Stimulated activated naive B cell treated with anti-CD40 and anti-IgM and Interleukin-4, amounts not matched to agents 10 μg/mL and 1 μg/mL and 100 μg/mL, for 72 hours (primary cell): ENCODE data around the gene PIK3R1.

Source experiments
- ATAC-seq, 2 donors: fragments of 150-1000 bp; cut with Tn5 transposase; replicated peaks; 2 replicates each; pipeline ENCODE4 v1.10.0; 2021; ENCODE audit warnings: moderate library complexity in 1 of 2
- DNase-seq: peaks from one replicate; pipeline ENCODE4 v3.0.0; 2021
- H3K27ac Mint-ChIP-seq: one replicate; pipeline ENCODE4 v1.8.0; 2022; ENCODE audit warnings: mild to moderate bottlenecking, mixed read lengths
- H3K27me3 Mint-ChIP-seq, 2 donors: one replicate each; pipeline ENCODE4 v1.8.0; 2022; ENCODE audit warnings: mixed read lengths in 2 of 2
- H3K36me3 Mint-ChIP-seq, 2 donors: one replicate each; pipeline ENCODE4 v1.8.0; 2022; ENCODE audit warnings: mixed read lengths in 2 of 2, mild to moderate bottlenecking in 1 of 2
- H3K4me1 Mint-ChIP-seq, 2 donors: one replicate each; pipeline ENCODE4 v1.8.0; 2022; ENCODE audit warnings: mixed read lengths in 2 of 2, mild to moderate bottlenecking in 1 of 2
- H3K4me3 Mint-ChIP-seq, 2 donors: one replicate each; pipeline ENCODE4 v1.8.0; 2022; ENCODE audit warnings: mild to moderate bottlenecking in 2 of 2, mixed read lengths in 2 of 2, moderate library complexity in 1 of 2
- H3K9me3 Mint-ChIP-seq, 2 donors: one replicate each; pipeline ENCODE4 v1.8.0; 2022; ENCODE audit warnings: mixed read lengths in 2 of 2, mild to moderate bottlenecking in 1 of 2

PIK3R1 gene

DNA sequence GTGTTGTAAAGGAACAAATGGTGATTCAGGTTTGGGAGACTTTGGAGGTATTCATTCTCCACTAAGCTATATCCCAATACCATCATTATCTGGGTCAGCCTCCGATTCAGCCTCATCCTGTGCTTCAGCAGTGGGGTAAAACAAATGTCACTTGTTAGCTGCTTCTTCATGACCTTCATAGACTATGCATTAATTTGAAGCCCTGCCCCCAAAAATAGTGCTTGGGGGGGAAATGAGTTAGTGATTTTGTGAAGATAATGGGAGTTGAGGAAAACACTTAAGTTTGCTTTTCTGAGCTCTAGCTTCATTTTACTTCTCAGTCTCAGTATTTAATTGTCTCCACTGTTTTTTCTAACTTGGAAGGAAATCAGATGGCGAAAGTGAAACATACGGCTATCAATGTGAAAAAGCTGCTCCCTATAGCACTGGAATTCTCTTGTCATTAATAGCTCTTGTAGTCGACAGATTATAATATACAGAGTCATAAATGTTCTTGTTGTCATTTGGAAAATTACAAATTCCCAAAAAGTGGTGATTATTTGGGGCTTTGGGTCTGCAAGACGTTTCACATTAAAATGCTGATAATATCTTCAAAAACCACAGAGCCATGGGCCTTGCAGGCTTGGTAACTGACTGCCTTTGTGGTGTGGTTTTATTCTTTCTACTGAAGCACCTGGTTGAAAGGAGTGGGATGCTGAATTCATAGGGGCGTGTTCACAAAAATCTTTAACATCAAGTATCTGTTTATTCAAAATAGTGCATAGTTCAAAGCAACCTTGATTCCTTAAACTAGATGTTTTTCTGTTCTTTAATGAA, 40.0 kb downstream of the PIK3R1 start:
- ATAC-seq (no peak), DNase-seq (no peak)
- Mint-ChIP-seq H3K9me3 (no peaks in the 10 kb centered on the region), H3K27me3 (no peaks in the 10 kb centered on the region), H3K4me3 (peak overlapping the region; percentile 13 to 47), H3K36me3 (peaks cover 2 to 6% of the 10 kb centered on the region in 2 donors), H3K4me1 (peaks cover 39 to 79% of the 10 kb centered on the region in 2 donors), H3K27ac (no peak overlapping the region)

DNA sequence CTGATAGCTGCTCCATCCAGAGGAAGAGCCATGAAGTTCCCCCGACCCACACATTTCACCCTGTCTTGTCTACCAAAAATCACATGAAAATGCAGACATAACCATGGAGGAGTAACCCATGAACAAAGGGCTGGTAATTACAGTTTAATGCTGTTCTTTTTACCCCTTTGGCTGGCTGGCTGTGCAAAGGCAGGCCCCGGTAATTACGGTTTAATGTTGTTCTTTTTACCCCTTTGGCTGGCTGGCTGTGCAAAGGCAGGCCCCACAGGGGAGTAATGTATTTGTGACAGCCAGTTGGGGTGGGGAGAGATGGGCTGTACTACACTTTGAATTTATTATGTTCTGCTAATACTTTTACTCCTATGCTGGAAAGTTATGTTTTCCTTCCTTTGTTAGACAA, 41.7 kb downstream of the PIK3R1 start:
- no peak for DNase-seq
- Mint-ChIP-seq H3K4me1 (peaks cover 36 to 75% of the 10 kb centered on the region in 2 donors), H3K36me3 (peaks cover 2 to 6% of the 10 kb centered on the region in 2 donors), H3K27ac (no peak overlapping the region), H3K27me3 (no peaks in the 10 kb centered on the region), H3K4me3 (no peak overlapping the region), H3K9me3 (no peaks in the 10 kb centered on the region)
- no peak for ATAC-seq

DNA sequence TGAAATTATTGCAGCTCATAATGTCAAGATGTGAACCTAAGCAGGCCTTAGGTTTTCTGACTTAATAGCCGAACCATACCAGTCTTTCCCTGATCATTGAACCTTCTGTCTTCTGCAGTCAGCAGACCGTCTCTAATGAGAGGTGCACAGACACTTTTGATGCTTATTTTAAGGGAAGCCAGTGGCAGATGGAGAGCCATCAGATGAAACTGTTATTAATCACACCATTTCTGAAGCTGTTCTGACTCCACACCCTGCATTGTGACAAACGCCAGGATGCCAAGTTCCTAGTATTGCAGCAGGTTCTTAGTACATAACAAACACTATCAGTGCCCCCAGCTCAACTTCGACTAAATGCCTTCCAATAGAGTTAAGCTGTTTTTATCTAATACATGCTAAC, 43.0 kb downstream of the PIK3R1 start:
- Mint-ChIP-seq H3K4me3 (no peak overlapping the region), H3K27ac (no peak overlapping the region), H3K36me3 (peaks cover 2 to 6% of the 10 kb centered on the region in 2 donors), H3K4me1 (peaks cover 35 to 65% of the 10 kb centered on the region in 2 donors), H3K27me3 (no peaks in the 10 kb centered on the region), H3K9me3 (no peaks in the 10 kb centered on the region)
- DNase-seq (no peak), ATAC-seq (no peak)

DNA sequence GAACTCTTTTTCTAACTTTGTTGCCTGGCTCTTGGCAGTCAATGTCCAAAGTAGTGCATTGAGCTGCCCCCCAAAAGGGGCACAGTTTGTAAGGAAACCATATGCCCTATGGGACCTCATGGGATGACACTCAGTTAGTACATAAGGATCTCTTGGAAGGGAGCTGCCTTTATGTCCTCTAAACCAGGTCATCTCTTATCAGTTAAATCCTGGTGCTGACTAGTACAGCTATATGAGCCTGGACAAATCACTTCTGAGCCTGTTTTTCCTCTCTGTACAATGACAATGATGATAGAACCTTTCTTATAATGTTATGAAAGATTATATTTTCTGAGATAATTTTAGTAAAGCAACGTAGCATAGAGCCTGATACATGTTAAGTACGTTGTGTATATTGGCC, 44.1 kb downstream of the PIK3R1 start:
- Mint-ChIP-seq H3K36me3 (no peaks in the 10 kb centered on the region), H3K27ac (no peak overlapping the region), H3K9me3 (no peaks in the 10 kb centered on the region), H3K27me3 (no peaks in the 10 kb centered on the region), H3K4me1 (peaks cover 38 to 67% of the 10 kb centered on the region in 2 donors), H3K4me3 (no peak overlapping the region)
- DNase-seq (no peak), ATAC-seq (no peak)

DNA sequence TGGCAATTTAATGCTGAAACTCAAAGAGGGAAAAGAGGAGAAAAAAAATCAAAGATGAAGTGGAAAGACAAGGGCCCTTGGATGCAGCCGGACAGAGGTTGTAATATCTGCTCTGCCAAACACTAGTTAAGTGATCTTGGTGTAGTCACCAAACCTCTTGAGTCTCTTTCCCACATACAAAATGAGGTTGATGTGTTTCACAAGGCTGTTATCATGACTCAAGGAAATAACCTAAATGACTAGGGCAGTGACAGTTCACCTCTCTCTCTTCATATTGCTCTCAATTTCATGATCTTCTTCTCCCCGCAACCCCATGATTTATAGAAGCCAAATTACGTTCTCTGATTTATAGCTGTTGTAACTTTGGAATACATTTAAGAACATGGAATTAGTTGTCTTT, 44.9 kb downstream of the PIK3R1 start:
- ATAC-seq = no peak
- H3K36me3 Mint-ChIP-seq = peaks cover 0 to 3% of the 10 kb centered on the region in 2 donors
- H3K27me3 Mint-ChIP-seq = no peaks in the 10 kb centered on the region
- H3K27ac Mint-ChIP-seq = peak overlapping the region; percentile 22
- H3K4me1 Mint-ChIP-seq = peaks cover 34 to 67% of the 10 kb centered on the region in 2 donors
- no peak for DNase-seq
- no peaks in the 10 kb centered on the region for H3K9me3 Mint-ChIP-seq
- no peak overlapping the region for H3K4me3 Mint-ChIP-seq

DNA sequence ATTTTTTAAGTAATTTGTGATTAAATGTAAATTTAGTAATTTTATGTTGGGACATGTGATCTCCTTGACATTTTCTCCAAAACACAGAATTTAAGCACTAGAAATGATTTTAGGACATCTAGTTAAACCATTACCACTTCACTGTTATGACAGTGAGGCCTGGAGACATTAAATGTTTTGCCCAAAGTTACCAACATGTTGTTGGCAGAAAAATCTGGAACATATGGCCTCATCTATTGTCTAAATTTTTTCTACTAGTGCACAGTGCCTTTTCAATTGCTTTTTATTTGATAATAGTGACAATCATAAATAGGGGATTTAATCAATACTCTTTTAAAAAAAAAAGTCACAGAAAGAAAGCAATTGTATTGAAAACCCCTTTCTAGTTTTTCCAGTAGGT, 45.6 kb downstream of the PIK3R1 start:
- DNase-seq = no peak

DNA sequence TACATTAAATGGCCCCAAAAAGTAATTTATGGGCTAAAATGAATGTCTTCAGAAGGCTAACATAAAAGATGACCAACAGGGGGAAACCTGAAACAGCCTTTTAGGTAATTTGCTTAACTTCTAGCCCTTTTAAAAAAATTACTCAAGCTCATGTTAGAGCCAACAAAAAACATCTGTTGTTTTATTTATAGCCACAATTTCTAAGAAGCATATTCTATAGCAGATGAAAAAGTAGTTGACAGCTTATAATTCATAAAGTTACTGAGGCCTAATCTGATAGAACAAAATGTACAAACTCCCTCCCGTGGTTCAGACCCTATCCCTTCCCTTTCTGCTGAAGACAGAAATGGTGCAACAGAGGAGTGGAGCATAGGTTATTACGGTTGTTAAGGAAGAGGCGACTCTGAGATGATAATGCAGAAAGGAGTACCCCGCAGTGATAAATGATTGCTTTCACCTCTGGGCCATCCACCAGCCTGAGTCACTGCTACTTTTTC, 46.1 kb downstream of the PIK3R1 start:
- Mint-ChIP-seq H3K27ac (peak overlapping the region; percentile 33), H3K9me3 (no peaks in the 10 kb centered on the region), H3K27me3 (no peaks in the 10 kb centered on the region), H3K36me3 (peaks cover 0 to 3% of the 10 kb centered on the region in 2 donors), H3K4me3 (no peak overlapping the region), H3K4me1 (peaks cover 35 to 69% of the 10 kb centered on the region in 2 donors)
- DNase-seq (no peak), ATAC-seq (no peak)

More for the DNA sequence above, 45.6 kb downstream of the PIK3R1 start:
- peaks cover 36 to 69% of the 10 kb centered on the region in 2 donors for H3K4me1 Mint-ChIP-seq
- no peak for ATAC-seq
- no peaks in the 10 kb centered on the region for H3K9me3 Mint-ChIP-seq
- H3K27me3 Mint-ChIP-seq = no peaks in the 10 kb centered on the region
- H3K27ac Mint-ChIP-seq = no peak overlapping the region
- no peak overlapping the region for H3K4me3 Mint-ChIP-seq
- peaks cover 0 to 3% of the 10 kb centered on the region in 2 donors for H3K36me3 Mint-ChIP-seq

DNA sequence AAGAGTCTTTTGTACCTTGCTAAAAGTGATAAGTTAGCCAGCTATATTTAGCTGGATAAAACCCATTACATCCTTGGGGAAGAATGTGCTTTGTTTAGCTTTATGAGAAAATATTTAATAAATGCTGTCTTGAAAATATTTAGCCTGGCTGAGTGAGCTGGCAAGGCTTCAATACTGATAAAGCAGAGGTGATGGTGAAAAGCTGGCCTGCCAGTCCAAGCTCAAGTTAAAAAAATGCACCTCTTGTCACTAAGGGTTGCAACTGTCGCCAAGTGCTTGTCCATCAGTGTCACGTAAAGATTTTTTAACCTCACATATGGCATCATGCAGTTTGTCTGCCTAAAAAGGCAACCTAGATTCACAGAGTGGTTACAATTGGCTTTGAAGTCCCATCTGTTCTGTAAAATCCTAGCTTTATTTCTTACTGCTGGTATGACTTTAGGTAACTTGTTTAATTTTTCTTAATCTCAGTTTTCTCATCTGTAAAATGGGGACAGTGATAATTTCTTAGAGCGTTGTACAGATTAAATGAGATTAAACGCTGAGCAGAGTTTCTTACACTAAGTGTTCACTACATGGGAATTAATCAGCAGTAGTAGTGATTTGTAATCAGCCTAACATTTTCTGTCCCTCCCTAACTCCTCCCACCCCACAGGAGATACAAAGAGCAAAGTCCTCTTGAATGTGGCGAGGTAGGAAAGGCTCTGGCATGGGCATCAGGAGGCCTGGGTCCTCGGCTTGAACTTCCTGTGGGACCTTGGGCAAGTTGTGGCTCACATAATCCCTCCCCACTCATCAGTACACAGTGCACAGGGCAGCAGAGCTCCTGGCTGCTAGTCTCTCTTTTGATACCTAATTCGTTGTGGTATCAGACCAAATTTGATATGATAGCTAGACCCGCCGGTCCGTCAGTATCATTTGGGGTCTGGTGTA, 48.7 kb downstream of the PIK3R1 start:
- Mint-ChIP-seq H3K27ac (no peak overlapping the region), H3K27me3 (no peaks in the 10 kb centered on the region), H3K4me1 (peaks cover 35 to 71% of the 10 kb centered on the region in 2 donors), H3K9me3 (no peaks in the 10 kb centered on the region), H3K36me3 (peaks cover 2 to 7% of the 10 kb centered on the region in 2 donors), H3K4me3 (no peak overlapping the region)
- no peak for ATAC-seq
- no peak for DNase-seq

DNA sequence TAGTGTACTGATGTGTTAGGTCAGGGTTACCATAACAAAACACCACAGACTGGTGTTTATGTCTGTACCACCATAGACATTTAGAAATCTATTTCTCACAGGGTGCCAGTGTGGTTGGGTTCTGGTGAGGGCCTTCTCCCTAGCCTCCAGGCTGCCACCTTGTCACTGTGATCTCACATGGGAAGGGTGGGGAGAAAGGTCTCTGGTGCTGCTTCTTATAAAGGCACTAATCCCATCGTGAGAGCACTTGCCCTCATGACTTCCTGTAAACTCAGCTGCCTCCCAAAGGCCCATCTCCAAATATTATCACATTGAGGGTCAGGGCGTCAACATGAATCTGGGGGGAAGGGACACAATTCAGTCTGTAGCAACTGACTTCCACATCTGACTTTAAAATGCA, 49.8 kb downstream of the PIK3R1 start:
- DNase-seq (no peak), ATAC-seq (no peak)
- Mint-ChIP-seq H3K27me3 (no peaks in the 10 kb centered on the region), H3K4me3 (no peak overlapping the region), H3K27ac (peak overlapping the region; percentile 62), H3K36me3 (peaks cover 2 to 7% of the 10 kb centered on the region in 2 donors), H3K4me1 (peaks cover 32 to 68% of the 10 kb centered on the region in 2 donors), H3K9me3 (no peaks in the 10 kb centered on the region)

DNA sequence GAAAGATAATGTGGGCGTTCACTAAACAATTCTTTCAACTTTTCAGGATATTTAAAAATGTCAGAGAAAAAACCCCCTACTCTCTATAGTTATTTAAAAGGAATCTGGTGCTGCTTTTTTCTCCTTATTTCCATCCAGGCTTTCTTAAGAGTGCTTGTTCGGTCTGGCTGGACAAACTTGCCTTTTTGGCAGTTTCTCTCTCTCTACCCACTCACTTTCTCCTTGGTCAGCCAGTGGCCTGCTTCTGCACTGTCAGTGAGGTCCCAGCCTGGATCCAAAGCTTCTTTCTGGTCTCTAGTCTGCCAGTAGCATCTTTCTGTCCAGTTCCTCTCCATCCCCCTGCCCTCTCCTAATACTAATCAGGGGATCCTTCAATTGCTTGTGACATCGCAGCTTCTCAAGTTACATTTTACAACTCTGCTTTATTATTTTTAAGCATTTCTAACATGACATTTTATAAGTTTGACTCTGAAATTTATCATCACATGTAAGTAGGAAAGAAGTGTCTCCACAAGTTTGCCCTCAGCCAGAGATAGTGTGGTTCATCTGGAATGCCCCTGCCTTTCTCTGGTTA, 50.4 kb downstream of the PIK3R1 start:
- ATAC-seq = no peak
- DNase-seq = no peak
- Mint-ChIP-seq H3K9me3 (no peaks in the 10 kb centered on the region), H3K36me3 (peaks cover 2 to 7% of the 10 kb centered on the region in 2 donors), H3K27ac (peak overlapping the region; percentile 73), H3K4me1 (peaks cover 31 to 69% of the 10 kb centered on the region in 2 donors), H3K27me3 (no peaks in the 10 kb centered on the region), H3K4me3 (no peak overlapping the region)

DNA sequence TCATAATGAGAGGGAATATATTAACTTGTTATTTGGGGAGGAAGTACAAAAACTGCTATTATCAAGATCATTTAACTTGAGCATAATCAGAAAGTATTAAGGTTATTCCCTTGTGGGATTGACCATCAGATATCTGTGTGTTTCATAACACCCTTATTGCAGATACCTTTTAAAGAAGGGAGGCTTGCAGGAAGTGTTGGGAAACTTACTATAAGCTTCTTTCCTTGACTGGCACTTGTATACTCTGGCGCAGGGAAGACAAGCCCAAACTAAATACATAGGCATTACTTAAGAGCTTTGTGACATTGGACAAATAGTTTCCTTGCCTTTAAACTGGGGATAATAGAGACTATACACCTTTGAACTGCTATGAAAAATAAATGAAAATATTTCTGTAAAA, 50.9 kb downstream of the PIK3R1 start:
- peaks cover 31 to 70% of the 10 kb centered on the region in 2 donors for H3K4me1 Mint-ChIP-seq
- H3K9me3 Mint-ChIP-seq = no peaks in the 10 kb centered on the region
- H3K4me3 Mint-ChIP-seq = no peak overlapping the region
- peaks cover 2 to 7% of the 10 kb centered on the region in 2 donors for H3K36me3 Mint-ChIP-seq
- no peak for ATAC-seq
- no peak overlapping the region for H3K27ac Mint-ChIP-seq
- no peak for DNase-seq
- H3K27me3 Mint-ChIP-seq = no peaks in the 10 kb centered on the region

DNA sequence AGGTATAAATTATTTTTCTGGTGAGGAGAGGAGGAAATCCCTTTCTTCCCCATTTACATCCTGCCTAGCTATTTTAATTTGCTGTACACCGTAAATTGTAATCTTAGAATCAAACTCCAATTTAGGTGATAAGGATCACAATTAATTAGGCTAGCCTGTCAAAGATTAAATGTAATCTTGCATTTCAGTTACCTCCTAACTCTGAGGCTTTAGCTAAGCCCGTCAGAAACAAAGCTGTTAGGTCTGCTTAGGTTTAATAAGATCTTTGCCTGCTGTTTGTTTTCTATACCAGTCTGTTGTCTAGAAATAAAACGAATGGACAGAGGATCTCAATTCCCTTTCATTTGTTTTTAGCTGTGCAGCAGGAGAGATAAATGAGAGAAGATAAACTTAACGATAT, 51.5 kb downstream of the PIK3R1 start:
- Mint-ChIP-seq H3K4me3 (no peak overlapping the region), H3K27ac (no peak overlapping the region), H3K27me3 (no peaks in the 10 kb centered on the region), H3K36me3 (peaks cover 2 to 7% of the 10 kb centered on the region in 2 donors), H3K4me1 (peaks cover 29 to 64% of the 10 kb centered on the region in 2 donors), H3K9me3 (no peaks in the 10 kb centered on the region)
- ATAC-seq (no peak), DNase-seq (no peak)

DNA sequence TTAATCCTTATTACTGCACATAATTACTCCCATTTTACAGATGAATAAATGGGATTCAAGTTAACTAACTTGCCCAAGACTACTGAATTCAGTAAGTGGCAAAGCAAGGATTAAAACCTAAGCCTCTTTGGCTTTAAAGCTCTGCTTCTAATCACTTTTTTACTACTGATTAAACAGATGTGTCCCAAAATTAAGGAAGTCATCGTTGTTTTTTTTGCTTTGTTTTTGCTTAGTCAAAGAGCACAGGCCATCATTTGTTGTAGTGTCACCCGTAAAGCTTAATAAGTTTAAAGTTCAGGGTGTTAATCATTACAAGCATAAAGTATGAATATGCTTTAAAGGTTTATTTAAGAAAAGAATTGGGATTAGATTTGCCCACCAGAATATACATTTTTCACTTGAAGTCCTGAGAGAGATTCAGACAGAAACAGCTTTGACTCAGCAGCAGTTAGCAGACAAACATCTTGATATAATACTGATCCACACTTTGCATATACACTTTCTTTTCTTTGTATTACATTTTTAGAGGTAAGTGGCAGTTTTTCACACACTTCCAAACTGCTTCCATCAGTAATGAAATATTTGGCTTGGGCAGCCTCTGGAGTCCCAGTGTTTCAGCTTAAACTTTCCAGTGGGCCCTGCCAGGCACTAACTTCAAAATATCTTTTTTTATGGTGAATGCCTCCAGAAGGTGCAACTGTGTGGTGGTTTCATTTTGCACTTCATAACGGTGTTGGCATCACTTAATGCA, 52.7 kb downstream of the PIK3R1 start:
- DNase-seq (no peak), ATAC-seq (no peak)
- no peak overlapping the region for H3K27ac Mint-ChIP-seq
- H3K9me3 Mint-ChIP-seq = no peaks in the 10 kb centered on the region
- H3K27me3 Mint-ChIP-seq = no peaks in the 10 kb centered on the region
- H3K4me3 Mint-ChIP-seq = no peak overlapping the region
- peaks cover 27 to 63% of the 10 kb centered on the region in 2 donors for H3K4me1 Mint-ChIP-seq
- peaks cover 2 to 8% of the 10 kb centered on the region in 2 donors for H3K36me3 Mint-ChIP-seq

DNA sequence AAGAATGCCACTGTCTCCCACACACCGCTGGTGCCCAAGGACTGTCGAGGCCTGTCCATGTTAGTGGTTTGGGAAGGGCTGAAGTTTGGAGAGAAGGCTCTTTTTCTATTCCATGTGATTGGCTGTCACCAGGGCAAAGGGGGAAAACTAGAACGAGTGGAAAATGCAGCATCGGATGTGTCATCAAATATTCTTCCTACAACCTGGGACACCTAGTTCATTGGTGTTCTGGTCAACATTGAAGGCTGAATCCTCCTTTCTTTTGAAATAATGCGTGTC, 53.2 kb downstream of the PIK3R1 start:
- Mint-ChIP-seq H3K9me3 (no peaks in the 10 kb centered on the region), H3K4me3 (no peak overlapping the region), H3K36me3 (peaks cover 2 to 12% of the 10 kb centered on the region in 2 donors), H3K27ac (peak overlapping the region; percentile 62), H3K27me3 (no peaks in the 10 kb centered on the region), H3K4me1 (peaks cover 26 to 61% of the 10 kb centered on the region in 2 donors)
- no peak for ATAC-seq
- no peak for DNase-seq
